Activated T-helper 2 cell treated with anti-CD3 and anti-CD28 coated beads, Interferon-gamma antibody, Interleukin-2, Interleukin-4, amounts not matched to agents 10 μg/mL and 5 μg/mL and 100 μg/mL, durations not matched to agents 14 hours and 24 hours and 36 hours (primary cell): ENCODE data around the gene ADGB. TPM values are rescaled to one million over a fixed set of nuclear protein-coding genes. Genes with fewer than 3 reads are reported as not detected.

Source experiments
- DNase-seq: peaks from one replicate; pipeline ENCODE4 v3.0.0; 2021; ENCODE audit warnings: low spot score
- H3K27ac Mint-ChIP-seq: one replicate; pipeline ENCODE4 v1.8.0; 2021; ENCODE audit warnings: mixed read lengths
- H3K27me3 Mint-ChIP-seq: one replicate; pipeline ENCODE4 v1.8.0; 2021; ENCODE audit warnings: low read depth, mixed read lengths
- H3K36me3 Mint-ChIP-seq: one replicate; pipeline ENCODE4 v1.8.0; 2021; ENCODE audit warnings: low read depth, mixed read lengths
- H3K4me1 Mint-ChIP-seq: one replicate; pipeline ENCODE4 v1.8.0; 2021; ENCODE audit warnings: low read depth, mixed read lengths
- H3K4me3 Mint-ChIP-seq: one replicate; pipeline ENCODE4 v1.8.0; 2021; ENCODE audit warnings: low read depth, mild to moderate bottlenecking, moderate library complexity, mixed read lengths
- H3K9me3 Mint-ChIP-seq: one replicate; pipeline ENCODE4 v1.8.0; 2021; ENCODE audit warnings: mixed read lengths
- intact Hi-C: fragments of 100-400 bp; cut with micrococcal nuclease; formaldehyde crosslinking; loops from one replicate; pipeline ENCODE4 v1.15.1; 2023
- total RNA-seq: library from RNA; stranded (reverse); gene quantifications from 2 replicates; pipeline ENCODE4 v1.2.3, GENCODE V29; 2022

The ADGB gene
- total RNA-seq, 1 donor from 2014 or later = not detected

DNA sequence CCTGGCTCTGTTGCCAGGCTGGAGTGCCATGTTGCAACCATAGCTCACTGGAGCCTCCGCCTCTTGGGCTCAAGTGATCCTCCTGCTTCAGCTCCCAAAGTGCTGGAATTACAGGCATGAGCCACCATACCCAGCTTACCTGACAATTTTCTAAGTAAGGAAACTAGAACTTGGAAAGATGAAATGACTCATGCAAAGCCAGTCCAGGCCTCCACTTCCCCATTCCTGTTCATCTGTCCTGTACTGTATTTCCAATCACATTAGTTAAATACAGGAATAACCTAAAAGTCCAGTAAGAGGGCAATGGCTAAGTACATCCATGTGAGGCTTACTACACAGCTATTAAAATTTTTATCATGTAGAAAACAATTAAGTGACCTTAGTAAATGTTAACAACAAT is 8.3 kb upstream of the ADGB start:
- H3K9me3 Mint-ChIP-seq = no peaks in the 10 kb centered on the region
- no peaks in the 10 kb centered on the region for H3K4me1 Mint-ChIP-seq

DNA sequence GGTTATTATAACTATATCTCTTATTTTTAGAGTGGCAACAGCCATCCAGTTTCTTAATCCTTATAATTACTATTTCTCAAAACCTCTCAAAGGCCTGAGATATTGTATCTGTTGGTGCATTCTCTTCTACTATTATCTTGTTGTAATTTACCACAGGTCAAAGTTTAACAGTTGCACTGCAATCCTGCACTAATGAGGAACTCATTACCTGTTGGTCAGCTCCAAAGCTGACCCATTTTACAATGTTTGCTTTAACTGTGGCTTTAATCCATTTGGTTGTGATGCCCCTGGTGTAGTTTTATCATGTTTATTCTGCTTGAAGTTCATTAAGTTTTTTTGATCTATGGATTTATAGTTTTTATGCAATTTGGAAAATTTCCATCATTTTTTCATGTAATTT is 6.3 kb upstream of the ADGB start:
- no peaks in the 10 kb centered on the region for H3K9me3 Mint-ChIP-seq
- H3K4me1 Mint-ChIP-seq = no peaks in the 10 kb centered on the region
- intact Hi-C loops = no loop called here
- no peak for DNase-seq
- H3K27ac Mint-ChIP-seq = no peak overlapping the region
- no peaks in the 10 kb centered on the region for H3K27me3 Mint-ChIP-seq
- no peak overlapping the region for H3K4me3 Mint-ChIP-seq
- no peaks in the 10 kb centered on the region for H3K36me3 Mint-ChIP-seq

More for the DNA sequence above, 8.3 kb upstream of the ADGB start:
- Mint-ChIP-seq H3K27ac (no peak overlapping the region), H3K27me3 (no peaks in the 10 kb centered on the region), H3K36me3 (no peaks in the 10 kb centered on the region), H3K4me3 (no peak overlapping the region)
- intact Hi-C loops = no loop called here
- no peak for DNase-seq

DNA sequence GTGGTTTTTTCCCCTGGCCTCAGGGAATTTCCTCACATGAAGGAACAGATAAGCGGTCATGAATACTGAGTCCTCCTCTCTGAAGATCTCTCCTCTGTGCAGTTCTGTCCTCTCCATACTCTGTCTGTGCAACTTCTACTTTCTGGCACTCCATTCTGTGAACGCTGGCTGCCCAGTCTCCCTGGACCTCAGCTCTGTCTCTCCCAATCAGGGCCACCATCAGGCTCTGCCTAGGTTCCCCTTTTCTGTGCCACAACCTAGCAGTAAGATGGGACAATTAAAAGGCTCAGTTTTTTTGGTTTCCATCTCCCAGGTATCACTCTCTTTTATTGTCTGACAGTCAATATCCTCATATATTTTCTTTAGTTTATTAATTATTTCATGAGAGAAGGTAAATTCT is 4.8 kb upstream of the ADGB start:
- Mint-ChIP-seq H3K4me1 (peaks cover 2% of the 10 kb centered on the region), H3K4me3 (no peak overlapping the region), H3K27ac (no peak overlapping the region), H3K9me3 (no peaks in the 10 kb centered on the region), H3K27me3 (peaks cover under 1% of the 10 kb centered on the region), H3K36me3 (no peaks in the 10 kb centered on the region)
- DNase-seq = no peak
- intact Hi-C loops = no loop called here

DNA sequence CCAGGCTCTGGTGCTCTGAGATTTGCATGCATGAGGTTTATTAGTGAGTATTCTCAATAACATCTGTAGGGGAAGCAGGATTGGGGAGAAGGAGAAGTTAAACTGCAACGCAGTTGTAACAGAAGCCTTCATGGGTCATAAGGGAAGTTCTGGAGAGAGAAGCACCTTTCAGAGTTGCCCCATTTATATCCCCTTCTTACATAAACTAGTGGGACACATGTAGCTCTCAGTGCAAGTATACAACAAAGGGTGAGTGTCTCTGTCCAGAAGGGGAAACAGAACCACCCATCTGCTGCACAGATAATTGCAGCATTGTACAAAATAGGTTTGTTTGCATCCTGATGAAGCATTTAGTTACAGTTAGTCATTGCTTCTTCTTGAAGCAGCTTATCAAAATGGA is 4.3 kb upstream of the ADGB start:
- Mint-ChIP-seq H3K4me3 (no peak overlapping the region), H3K27ac (no peak overlapping the region), H3K4me1 (peaks cover 5% of the 10 kb centered on the region), H3K9me3 (no peaks in the 10 kb centered on the region), H3K27me3 (peaks cover 4% of the 10 kb centered on the region), H3K36me3 (no peaks in the 10 kb centered on the region)
- intact Hi-C loops = no loop called here
- DNase-seq = no peak

DNA sequence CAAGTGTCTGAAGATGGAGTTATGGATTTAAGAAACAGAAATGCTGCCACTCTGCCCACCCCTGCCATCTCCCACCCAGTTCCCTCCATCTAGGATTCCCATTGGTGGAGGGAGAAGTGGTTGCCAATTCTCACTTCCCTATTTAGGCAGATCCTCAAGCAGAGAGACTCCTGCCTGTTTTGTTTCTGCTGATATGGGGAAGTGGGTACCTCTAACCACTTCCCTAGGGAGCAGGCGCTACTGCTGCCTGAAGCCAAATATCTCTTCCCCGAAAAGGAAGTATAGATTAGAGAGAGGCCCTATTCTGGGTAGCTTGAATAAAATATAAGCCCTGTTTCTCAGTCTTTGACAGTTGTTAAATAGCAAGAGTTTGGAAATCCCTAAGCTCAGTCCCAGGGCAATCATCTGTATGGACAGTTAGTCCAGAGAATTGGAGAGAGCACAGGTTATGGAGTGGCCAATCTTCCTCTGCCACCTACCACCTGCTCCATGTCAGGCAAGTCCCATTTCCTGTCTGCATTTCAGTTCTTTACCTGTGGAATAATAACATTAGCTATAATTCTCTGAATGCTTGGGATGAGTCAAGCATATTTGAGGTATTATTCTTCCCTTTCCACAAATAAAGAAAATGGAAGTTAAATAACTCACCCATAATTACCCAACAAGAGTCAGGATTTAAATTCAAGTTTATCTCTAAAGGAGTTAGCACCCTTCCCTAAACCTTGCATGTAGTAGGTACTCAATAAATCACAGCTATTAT is 2.6 kb upstream of the ADGB start:
- intact Hi-C loops = no loop called here
- Mint-ChIP-seq H3K36me3 (no peaks in the 10 kb centered on the region), H3K9me3 (no peaks in the 10 kb centered on the region), H3K4me1 (peaks cover 5% of the 10 kb centered on the region), H3K27ac (no peak overlapping the region), H3K27me3 (peaks cover 8% of the 10 kb centered on the region), H3K4me3 (no peak overlapping the region)
- DNase-seq = no peak

DNA sequence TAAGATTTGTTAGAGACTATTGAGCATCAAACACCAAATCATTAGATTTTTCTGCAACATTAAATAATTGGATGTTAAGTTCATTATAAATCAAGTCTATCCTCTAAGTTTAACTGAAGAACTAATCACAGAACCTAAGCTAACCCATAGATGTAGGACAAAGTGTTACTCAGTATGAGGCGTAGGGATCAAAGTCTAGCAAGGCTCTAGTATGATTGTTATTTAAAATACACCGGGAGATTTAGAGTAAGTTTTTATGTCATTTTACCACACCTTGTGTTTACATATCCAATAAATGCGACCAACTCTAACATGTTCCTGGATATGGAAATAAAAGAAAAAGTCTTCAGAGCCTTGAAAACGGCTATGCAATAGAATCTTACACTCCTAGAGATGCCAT is 2.6 kb downstream of the ADGB start:
- Mint-ChIP-seq H3K9me3 (no peaks in the 10 kb centered on the region), H3K36me3 (no peaks in the 10 kb centered on the region), H3K27me3 (peaks cover 8% of the 10 kb centered on the region), H3K27ac (no peak overlapping the region), H3K4me3 (no peak overlapping the region), H3K4me1 (peaks cover 5% of the 10 kb centered on the region)
- intact Hi-C loops = no loop called here
- DNase-seq = no peak

DNA sequence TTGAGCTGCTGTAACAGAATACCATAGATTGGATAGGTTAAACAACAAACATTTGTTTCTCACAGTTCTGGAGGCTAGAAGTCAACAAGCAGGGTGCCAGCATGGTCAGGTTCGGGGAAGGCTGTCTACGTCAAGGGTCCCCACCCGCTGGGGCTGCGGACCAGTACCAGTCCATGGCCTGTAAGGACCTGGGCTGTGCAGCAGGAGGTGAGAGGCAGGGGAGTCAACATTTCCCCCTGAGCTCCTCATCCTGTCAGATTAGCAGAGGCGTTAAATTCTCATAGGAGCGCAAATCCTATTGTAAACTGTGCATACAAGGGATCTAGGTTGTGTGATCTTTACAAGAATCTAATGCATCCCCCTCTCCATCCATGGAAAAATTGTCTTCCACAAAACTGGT is 3.8 kb downstream of the ADGB start:
- no peaks in the 10 kb centered on the region for H3K9me3 Mint-ChIP-seq
- H3K27me3 Mint-ChIP-seq = peaks cover 8% of the 10 kb centered on the region
- no peaks in the 10 kb centered on the region for H3K36me3 Mint-ChIP-seq
- H3K4me3 Mint-ChIP-seq = no peak overlapping the region
- intact Hi-C loops = no loop called here
- H3K27ac Mint-ChIP-seq = no peak overlapping the region
- DNase-seq = no peak
- H3K4me1 Mint-ChIP-seq = peaks cover 5% of the 10 kb centered on the region

DNA sequence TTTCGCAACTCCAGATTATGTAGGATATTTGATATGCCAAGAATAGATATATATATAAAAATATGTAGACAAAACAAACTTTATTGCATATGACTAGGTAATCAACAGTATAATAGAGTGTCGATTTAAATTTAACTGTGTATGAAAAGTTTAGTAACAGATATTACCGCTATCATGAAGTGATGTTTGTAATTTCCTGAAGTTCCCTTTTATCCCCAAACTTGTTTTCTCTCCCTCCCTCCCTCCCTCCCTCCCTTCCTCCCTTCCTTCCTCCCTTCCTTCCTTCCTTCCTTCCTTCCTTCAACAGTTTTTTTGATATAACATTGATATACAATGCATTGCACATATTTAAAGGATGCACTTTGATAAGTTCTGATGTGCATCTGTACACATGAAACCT is 15.2 kb downstream of the ADGB start:
- H3K4me3 Mint-ChIP-seq = no peak overlapping the region
- H3K9me3 Mint-ChIP-seq = no peaks in the 10 kb centered on the region
- H3K27ac Mint-ChIP-seq = no peak overlapping the region
- intact Hi-C loops = no loop called here
- no peak for DNase-seq
- H3K36me3 Mint-ChIP-seq = no peaks in the 10 kb centered on the region
- H3K27me3 Mint-ChIP-seq = no peaks in the 10 kb centered on the region
- H3K4me1 Mint-ChIP-seq = no peaks in the 10 kb centered on the region

DNA sequence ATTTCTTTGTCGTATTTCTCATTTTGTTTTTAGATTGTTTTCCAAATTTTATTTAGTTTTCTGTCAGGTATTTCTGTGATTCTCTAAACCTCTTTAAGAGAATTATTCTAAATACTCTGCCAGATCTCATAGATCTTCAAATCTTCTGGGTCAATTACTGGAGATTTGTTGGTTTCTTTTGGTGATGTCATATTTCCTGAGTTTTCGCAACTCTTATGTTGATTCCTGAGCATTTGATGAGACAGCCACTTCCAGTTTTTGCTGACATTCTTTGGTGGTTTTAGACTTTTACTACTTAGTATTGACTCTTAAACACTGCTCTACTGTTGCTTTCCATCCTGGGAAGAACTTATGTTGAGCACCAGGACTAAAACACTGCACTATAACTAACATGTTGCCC is 21.9 kb downstream of the ADGB start:
- Mint-ChIP-seq H3K27me3 (no peaks in the 10 kb centered on the region), H3K36me3 (no peaks in the 10 kb centered on the region), H3K4me3 (no peak overlapping the region), H3K4me1 (no peaks in the 10 kb centered on the region), H3K9me3 (no peaks in the 10 kb centered on the region), H3K27ac (no peak overlapping the region)
- intact Hi-C loops = no loop called here
- DNase-seq = no peak

DNA sequence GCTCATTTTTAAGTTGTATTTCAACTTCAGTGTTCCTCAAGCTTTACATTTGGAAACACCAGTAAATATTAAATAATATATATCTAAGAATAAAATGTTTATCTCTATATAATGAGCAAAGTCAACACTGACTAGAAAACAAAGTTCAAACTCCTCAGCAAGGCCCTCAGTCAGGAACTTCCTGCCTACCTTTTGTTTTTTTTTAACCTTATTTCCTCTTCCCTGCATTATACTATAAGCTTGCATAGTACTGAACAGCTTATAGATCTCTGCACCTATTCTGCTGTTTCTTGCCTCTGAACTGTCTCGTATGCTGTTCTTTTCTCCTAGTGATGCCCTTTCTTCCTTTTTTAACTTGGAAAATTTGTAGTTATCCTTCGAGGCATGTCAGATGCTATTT is 29.6 kb downstream of the ADGB start:
- Mint-ChIP-seq H3K27ac (no peak overlapping the region), H3K4me1 (no peaks in the 10 kb centered on the region), H3K27me3 (no peaks in the 10 kb centered on the region), H3K36me3 (no peaks in the 10 kb centered on the region), H3K4me3 (no peak overlapping the region), H3K9me3 (no peaks in the 10 kb centered on the region)
- no peak for DNase-seq
- intact Hi-C loops = no loop called here

DNA sequence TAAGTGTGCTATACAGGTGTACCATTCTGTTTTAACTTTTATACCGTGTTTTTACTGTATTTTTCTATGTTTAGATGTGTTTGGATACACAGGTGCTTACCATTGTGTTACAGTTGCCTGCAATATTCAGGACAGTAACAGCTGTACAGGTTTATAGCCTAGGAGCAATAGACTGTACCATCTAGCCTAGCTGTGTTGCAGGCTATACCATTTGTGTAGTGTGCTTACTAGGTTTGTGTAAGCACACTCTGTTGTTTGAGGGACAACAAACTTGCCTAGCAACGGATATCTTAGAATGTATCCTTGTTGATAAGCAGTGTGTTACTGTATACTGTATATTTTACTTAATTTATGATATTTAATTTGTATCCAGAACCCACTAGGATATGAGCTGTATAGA is 35.2 kb downstream of the ADGB start:
- H3K27me3 Mint-ChIP-seq = no peaks in the 10 kb centered on the region
- DNase-seq = no peak
- H3K9me3 Mint-ChIP-seq = no peaks in the 10 kb centered on the region
- intact Hi-C loops = no loop called here
- H3K36me3 Mint-ChIP-seq = no peaks in the 10 kb centered on the region
- no peaks in the 10 kb centered on the region for H3K4me1 Mint-ChIP-seq
- no peak overlapping the region for H3K27ac Mint-ChIP-seq
- no peak overlapping the region for H3K4me3 Mint-ChIP-seq

DNA sequence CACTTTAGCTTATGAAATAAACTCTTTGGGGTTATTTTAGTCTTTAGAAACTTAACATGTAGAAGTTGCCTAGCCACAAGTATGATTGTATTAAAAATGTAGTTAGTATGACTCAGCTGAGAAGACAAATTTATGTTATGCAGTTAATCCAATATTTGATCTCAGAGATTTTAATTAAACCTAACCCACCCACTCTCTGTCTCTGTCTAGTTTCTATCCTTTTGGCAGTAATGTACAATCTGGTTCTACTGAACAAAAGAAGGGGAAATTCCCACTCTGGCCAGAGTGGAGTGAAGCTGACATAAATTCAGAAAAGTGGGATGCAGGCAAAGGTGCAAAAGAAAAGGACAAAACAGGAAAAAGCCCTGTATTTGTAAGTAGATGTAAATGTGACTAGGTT is 36.4 kb downstream of the ADGB start:
- intact Hi-C loops = no loop called here
- no peaks in the 10 kb centered on the region for H3K9me3 Mint-ChIP-seq
- H3K27ac Mint-ChIP-seq = no peak overlapping the region
- H3K36me3 Mint-ChIP-seq = no peaks in the 10 kb centered on the region
- no peak for DNase-seq
- no peaks in the 10 kb centered on the region for H3K4me1 Mint-ChIP-seq
- H3K4me3 Mint-ChIP-seq = no peak overlapping the region
- no peaks in the 10 kb centered on the region for H3K27me3 Mint-ChIP-seq

DNA sequence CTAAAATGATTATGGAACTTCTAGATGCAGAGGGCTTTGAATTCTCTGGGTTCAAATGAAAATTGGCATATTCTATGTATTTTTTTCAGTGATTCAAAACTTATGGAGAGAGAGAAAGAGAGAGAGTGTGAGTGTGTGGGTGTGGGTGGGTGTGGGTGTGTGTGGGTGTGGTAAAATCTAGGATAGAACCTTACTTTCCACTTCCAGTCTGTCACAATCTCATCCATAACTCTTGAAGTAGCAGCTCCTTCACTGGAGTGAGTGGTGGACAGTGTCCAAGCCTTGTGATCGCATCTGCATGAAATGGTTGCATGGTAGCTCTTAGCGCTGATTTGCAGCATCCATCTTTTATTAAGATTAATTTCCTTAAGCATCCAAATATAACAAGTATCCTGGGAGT is 37.7 kb downstream of the ADGB start:
- Mint-ChIP-seq H3K27ac (no peak overlapping the region), H3K9me3 (no peaks in the 10 kb centered on the region), H3K27me3 (no peaks in the 10 kb centered on the region), H3K4me1 (no peaks in the 10 kb centered on the region), H3K4me3 (no peak overlapping the region), H3K36me3 (no peaks in the 10 kb centered on the region)
- no peak for DNase-seq
- intact Hi-C loops = no loop called here

DNA sequence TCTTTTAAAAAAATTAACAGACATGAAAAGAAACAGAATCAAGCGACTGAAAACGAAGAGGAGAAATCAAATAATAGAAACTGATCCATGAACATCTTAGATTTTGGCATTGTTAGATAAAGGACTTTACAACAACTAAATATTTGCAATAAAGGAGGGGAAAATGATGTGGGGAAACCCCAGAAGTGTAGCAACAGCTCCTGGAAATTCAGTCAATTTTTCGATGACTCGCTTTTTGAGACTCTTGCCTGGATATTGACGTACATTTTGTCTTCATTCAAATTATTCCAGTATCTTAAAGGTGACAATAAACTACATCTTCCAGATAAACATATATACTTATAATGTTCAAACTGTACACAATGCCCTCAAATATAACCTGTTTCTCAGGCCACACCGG is 44.1 kb downstream of the ADGB start:
- DNase-seq = no peak
- Mint-ChIP-seq H3K36me3 (no peaks in the 10 kb centered on the region), H3K9me3 (no peaks in the 10 kb centered on the region), H3K4me3 (no peak overlapping the region), H3K27me3 (no peaks in the 10 kb centered on the region), H3K27ac (no peak overlapping the region), H3K4me1 (no peaks in the 10 kb centered on the region)
- intact Hi-C loops = no loop called here
